HG02840 (cell line): ENCODE results near the gene RGS19.

Source experiments
- ATAC-seq: cut with Tn5 transposase; IDR thresholded peaks from one replicate; pipeline ENCODE4 v1.9.1; 2021; ENCODE audit warnings: mild to moderate bottlenecking, moderate library complexity, moderate number of reproducible peaks; ENCODE audit not compliant: unreplicated experiment, low FRiP score

The RGS19 gene

DNA sequence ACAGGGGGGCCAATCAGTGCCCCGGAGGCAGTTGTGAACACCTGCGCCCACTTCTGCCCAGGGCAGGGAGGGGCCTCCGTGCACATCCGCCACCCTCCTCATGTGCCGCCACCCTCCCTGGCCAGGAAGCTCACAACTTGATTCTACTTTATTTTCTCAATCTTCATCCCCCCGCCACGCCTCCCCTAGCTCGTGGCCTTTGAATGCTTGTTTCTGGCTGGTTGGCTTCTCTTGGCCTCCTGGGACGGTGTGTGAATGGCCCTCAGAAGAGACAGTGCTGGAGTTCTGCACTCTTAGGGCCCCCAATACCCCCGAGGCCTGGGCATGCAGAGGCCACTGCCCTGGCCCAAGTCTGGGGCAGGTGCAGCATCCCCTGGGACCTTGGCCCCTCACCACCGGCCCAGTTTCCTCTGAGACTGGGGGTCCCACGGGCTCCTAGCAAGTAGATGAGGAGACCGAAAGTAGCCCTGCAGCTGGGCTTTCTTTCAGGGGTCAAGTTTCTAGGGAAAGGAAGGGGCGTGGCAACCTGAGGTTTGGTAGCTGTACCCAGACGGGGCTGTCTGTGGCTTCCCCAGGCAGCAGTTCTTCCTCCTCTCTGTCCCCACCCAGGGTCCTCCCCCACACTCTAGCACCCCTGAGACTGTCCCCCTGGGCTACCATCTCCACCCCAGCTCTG, 1.3 kb downstream of the RGS19 start:
- ATAC-seq: no peak

DNA sequence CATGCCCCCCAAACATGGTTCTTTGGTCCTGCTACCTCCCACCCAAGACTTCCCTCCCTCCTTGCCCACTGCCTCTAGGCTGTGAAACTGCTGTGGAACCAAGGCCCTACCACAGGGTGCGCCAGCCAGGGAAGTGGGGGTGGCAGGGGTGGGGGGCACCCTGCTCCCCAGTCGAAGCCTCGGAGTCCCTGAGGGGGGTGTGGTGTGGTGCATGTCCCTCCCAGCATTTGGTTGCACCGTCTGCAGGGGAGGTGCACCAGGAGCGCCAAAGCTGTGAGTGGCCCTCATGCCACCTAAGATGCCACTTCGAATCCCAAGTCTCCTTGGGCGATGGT, 1.8 kb downstream of the RGS19 start:
- ATAC-seq: no peak

DNA sequence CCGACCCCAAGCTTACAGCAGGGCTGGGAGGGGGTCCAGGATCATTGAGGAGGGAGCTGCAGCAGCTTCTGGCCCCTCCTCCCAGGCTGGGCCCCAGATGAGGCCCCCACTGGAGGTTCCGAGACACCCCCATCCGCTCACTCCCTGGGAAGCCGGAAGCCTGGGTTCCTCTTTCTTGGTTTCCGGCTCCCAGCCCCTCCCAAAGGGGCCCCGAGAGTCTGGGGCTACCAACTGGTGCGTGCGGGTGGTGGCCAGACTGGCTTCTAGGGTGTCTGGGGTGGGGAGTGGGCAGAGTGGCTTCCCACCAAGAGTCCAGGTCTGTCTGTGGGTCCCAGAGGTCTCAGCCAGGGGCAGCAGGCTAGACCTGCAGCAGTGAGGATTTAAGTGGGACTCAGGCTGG, 2.2 kb downstream of the RGS19 start:
- ATAC-seq: no peak

DNA sequence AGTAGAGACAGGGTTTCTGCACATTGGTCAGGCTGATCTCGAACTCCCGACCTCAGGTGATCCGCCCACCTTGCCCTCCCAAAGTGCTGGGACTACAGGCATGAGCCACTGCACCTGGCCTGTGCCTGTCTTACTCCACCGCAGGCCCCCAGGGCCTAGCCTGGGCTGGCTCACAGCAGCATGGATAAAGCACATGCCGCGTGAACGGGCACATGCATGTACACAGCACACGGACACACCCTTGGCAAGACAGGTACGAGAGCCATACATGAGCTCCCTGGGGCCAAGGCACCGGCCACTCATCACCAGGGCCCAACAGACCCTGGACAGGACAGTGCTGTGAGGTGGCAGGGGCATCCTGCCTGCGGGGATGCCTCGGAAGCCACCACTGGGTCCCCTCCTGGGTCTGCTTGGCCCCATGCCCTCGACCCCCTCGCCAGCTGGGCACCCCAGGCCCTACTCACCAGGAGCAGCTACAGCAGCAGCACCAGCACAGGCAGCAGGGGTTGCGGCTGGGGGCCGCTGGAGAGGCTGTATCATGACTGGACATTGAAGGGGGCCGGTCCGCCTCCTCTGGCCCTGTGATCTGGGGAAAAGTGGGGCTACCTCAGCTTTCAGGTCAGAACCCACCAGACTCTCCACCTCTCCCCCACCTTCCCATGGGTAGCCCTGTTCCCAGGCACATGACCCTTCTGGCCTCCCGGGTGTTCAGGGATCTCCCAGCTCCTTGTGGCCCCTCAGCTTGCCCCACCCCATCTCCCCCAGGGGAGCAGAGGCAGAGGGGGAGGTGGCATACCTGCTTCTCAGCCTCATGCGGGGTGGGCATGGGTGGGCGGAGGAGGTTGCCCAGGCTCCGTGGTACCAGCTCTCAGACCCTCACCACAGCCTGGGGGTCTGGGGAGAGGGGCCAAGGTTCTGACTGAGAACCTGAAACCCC, 3.0 kb downstream of the RGS19 start:
- ATAC-seq: no peak

DNA sequence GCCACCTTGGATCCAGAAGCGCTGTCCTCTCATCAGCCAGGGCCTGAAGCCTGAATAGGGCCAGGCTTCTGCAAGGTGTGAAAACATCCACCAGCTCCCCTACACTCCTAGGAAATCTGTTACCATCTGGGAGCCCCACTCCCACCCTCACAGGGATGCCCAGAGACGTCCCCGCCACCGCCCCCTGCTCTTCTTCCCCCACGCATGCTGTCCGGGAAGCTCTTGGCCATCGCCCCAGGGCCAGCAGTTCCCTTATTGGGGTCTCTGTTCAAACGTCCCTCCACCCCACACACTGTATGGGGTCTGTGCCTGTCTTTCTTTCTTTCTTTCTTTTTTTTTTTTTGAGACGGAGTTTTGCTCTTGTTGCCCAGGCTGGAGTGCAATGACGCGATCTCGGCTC, 3.8 kb downstream of the RGS19 start:
- no peak for ATAC-seq

DNA sequence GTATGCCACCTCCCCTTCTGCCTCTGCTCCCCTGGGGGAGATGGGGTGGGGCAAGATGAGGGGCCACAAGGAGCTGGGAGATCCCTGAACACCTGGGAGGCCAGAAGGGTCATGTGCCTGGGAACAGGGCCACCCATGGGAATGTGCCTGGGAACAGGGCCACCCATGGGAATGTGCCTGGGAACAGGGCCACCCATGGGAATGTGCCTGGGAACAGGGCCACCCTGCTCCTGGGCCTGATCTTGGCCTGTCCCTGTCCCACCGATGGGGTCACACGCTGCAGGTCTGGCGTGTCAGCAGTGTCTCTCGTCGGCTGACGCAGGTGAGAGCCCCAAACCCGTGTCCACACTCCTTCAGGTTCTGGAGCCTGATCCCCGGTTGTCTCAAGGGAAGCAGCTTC, 4.4 kb downstream of the RGS19 start:
- ATAC-seq: no peak

DNA sequence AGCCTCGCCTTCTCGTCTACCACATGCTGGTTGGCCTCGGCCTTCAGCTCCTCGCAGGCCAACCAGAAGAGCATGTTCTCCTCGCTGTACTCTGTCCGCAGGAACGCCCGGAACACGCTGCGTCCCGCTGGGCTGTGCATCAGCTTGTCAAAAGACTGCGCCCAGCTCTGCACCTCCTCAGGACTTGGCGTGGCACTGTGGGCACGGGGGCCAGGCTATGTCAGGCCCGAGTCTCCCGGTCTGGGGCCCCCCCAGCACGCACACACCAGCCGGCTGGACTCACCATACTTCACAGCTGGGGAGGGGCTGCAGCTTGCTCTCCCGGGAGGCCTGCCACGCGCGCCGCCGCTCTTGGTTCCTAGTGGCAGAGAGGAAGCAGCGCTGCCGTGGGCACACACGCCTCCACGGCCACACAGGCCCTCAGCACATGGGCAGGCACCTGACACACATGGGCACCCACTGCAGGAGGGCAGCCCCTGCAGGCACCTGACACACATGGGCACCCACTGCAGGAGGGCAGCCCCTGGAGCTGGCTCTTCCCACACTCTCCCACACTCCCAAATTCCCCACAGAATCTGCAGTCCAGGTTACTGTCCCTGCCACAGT, 5.0 kb downstream of the RGS19 start:
- ATAC-seq: no peak

DNA sequence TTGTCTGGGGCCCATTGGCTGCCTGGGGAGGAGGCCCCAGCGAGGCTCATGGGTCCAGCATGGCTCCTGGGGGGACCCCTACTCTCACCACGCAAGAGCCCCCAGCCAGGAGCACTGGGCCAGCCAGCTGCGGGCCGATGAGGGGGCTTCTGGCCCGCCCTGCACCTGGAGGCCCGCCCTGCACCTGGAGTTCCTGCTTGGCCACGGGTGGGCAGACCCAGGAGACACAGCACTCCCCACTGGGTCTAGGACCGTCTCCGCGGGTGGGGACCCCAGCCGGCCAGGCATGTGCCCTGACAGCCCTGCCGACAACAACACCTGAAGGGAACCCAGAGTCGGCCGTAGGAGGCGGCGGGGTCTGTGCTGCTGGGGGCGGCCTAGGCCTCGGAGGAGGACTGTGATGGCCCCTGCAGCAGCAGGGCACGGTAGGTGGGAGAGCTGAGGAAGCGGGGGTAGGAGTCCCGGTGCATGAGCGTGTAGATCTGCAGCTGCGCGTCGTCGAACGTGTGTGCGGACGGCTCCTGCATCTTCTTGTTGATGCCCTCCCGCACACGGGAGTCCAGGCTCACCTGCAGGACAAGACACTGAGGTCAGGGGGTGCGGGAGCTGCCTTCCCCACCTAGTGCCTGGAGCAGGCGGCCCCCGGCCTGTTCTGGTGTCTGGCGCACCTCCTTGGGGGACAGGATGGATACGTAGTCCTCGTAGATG, 5.7 kb downstream of the RGS19 start:
- ATAC-seq: no peak

DNA sequence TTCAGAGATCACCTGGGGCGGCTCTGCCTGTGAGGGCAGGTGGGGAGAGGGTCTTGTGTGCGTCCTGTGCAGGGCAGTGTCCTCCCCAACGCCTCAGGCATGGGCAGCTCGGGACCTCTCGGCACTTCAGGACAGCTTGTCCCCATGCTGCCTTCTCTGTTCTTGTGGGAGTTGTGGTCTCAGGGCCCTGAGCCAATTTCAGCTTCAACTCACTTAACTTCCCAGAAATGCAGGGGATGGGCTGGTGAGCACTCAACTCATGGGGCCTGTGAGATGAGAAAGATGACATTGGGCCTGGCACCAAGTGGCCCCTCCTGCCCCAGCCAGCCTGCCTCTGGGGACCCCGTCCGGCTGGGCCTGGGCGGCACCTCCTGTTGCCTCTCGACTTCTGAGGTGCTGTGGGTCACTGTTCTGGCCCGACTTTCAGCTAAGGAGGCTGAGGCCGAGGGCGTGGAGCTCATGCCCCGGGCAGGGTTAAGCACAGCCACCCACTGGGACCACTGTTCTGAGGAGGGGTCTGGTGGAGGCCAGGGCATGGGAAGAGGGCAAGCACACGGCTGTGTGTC, 6.7 kb downstream of the RGS19 start:
- no peak for ATAC-seq

DNA sequence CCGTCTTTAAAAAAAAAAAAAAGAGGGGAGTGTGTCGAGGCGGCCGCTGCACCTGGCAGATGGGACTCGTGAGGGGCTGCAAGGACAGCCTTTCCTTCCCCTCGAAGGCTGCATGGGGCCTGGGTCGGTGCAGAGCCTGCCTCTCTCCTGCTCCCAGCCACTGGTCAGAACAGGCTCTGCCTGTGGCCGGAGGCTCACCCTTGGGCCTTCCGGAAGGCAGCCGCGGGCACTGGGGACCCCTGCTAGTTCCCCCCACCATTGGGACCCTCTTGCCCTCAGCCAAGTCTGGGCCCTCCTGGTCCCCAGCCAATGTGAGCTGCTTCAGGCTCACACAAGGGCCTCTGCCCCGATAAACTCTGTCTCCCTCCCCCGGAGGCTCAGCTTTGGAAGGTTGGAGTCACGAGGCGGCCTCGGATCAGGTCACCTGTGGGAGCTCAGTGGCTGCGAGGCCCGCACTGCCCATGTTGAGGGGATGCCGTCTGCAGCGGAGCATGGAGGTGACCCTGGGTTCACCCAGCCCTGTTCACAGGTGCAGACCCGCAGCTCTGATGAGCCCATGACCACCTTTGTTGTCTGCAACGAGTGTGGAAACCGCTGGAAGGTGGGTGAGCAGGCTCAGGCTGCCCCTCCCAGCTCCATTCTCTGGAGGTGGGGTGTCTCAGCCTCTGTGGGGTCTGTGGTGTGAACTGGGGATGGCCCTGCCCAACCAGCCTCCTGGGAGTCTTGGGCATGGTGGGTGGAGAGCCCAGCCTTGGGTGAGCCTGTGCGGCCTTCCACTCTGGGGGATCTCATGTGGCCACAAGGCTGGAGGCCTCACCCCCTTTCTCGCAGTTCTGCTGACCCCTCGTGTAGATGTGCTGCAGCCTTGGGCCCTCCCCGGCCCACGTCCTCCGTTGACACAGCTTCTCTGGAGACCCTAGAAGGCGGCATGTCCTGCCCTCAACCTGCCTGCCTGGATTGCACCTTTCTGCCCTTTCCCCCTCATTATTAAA, 7.7 kb downstream of the RGS19 start:
- ATAC-seq: no peak

DNA sequence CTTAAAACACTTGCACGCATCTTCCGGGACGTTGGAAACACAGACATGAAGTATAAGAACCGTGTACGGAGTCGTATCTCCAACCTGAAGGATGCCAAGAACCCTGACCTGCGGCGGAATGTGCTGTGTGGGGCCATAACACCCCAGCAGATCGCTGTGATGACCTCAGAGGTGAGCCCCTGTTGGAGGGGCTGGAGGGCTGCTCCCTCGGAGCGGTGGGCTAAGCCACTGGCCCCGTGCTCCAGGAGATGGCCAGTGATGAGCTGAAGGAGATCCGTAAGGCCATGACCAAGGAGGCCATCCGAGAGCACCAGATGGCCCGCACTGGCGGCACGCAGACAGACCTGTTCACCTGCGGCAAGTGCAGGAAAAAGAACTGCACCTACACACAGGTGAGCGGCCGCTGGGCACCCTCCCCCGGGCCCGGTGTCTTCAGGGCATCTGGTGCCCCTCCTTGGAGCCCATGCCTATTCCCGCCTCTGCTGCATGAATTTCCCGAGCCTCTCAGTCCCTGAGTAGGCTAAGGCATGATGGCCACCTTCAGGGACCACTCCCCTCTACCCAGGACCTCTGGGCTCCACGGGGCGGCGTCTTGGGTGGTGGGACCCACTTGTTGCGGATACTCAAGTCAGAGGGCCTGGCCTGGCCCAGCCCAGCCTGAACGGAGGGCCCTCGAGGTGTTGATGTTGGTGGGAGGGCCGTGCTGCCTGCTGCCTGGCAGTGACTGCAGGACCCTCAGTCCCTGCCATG, 8.9 kb downstream of the RGS19 start:
- ATAC-seq: no peak

DNA sequence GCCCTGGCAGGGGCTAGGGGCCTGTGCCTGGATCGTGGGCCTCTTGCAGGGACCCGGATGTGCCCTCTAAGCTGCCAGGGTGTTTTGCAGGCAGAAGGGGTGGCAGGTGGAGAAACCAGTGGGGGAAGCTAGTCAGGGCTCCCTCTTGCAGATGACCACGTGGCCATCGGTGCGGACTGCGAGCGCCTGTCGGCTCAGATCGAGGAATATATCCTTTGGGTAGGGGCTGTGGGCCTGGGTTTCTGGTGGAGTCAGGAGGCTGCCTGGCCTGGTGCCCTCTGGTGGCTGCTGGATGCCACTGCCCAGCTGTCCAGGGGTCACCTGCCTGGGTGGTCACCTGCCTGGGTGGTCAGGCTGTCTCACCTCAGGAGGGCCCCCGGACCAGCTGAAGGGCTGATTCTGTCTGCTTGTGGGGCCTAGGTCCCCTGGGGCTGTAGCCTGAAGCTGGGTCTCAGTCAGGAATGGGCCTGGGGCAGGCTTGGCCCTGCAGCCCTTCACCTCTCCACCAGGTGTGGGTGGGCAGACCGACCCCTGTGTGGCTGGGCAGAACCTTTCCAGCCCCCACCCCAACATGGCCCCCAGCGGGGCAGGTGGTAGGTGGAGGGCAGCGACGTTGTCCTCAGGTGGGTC, 9.6 kb downstream of the RGS19 start:
- no peak for ATAC-seq

DNA sequence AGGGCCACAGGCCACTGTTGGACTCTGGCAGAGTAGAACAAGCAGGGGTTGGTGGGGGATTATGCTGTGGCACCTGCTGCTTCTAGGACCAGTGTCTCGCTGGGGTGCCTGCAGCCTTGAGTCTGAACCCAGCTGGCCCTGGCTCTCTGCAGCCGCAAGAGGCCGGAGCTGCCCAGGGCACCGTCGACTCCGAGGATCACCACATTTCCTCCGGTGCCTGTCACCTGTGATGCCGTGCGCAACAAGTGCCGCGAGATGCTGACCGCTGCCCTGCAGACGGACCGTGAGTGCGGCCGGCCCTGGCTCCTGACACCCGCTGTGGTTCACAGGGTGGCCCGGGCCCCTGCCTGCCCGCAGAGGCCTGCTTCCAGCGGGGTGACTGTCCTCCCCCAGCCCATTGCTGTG, 10.1 kb downstream of the RGS19 start:
- no peak for ATAC-seq

DNA sequence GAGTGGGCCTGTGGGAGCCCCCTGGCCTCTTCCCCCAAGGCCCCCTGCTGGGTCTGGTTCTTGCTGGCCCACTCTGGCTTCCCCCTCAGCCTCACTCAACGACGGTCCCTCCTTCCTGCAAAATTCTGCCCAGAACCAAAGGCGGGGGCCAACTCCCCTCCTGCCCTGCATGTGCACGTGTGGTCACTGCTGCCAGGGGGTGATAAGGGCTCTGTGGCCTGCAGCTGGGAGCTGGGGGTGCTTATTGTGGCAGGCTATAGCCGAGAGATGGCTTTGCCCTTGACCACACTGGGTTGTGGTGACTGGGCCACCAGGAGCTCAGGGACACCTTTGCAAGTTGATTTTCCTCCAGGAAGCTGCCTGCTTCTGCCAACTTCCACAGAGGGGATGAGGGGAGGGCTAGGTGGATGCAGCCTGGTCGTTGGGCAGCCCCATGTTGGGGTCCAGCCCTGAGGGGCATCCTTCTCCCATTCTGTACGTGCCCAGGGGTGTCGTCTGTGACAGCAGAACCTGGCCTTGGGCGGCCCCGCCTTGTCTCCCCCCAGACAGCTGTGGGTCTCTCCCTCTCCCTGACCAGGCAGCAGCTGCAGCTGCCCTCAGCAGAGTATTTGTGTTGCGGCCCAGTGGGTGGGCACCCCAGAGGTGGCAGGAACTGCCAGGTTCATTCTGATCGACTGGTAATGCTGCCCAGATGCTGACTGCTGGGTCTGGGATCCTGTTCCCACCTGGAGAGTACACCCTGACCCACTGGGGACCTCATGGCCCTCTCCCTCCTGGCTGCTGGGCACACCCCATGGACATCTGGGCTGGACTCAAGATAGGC, 10.7 kb downstream of the RGS19 start:
- no peak for ATAC-seq

DNA sequence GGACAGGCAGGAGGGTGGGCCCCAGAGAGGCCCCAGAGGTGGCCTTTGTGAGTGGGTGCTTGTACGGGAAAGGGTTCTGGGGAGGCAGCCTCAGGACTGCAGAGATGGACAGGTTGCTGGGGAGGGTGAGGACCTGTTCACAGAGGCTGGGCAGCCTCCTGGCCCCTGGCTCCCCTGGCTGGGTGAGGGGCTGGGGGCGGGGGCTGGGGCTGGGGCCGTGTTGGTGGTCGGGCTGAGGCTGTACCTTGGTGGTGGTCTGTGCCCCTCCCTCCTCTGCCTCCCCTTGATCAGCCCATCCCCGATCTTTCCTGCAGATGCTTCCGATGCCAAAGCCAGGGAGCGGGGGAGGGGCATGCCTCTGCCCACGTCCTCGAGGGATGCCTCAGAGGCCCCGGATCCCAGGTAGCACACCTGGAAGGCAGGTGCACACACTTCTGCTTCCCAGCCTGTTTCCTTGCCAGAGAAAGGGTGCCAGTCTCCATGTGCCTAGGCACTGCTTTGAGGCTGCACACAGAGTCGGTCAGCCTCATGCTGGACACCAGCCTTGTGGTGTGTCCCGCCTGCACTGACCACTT, 11.5 kb downstream of the RGS19 start:
- ATAC-seq: no peak

DNA sequence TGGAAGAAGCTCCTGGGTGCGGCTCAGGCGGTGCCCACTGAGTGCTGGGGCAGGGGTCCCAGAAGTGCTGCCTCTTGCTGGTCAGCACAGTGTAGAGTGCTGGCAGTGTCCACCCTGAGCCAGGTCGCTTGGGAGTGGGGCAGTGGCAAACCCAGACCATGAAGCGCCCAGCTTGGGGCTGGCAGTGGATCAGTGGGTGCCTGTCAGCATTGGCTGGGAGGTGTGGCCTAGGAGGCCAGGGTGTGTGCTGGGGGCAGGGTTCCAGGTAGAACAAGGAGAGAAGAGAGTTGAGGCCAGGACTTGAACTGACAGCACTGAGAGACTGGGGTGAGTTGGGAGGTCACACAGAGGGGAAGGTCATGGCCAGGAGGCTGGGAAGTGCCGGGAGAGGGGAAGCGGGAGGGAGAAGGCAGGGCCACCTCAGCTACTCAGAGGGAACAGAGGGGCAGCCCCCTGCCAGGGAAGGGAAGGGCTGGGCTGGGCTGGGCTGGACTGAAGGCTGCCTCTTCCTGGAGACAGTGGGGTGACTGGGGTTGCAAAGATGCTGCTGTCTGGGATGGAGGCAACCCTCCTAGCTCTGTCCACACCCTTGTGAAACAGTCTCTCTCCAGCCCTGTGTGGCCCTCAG, 12.2 kb downstream of the RGS19 start:
- no peak for ATAC-seq

DNA sequence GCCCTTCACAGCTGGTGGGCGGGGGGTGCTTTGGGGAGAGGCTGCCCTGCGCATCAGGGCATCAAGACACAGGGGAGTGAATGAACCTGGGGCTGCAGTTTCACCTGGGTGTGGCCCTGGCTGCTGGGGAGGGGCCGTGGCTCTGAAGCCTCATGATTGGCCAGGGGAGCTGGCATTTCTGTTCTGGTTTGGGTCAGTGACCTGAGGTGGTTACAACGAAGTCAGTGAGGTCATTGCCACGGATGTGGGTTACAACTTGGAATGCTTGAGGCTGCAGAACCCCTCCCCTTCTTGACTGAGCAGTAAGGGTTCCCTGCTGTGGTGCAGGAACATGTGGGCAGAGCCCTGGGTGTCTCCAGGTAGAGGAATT, 13.4 kb downstream of the RGS19 start:
- ATAC-seq: no peak
